ENCODE measurements around the gene MACROD1. TPM values are rescaled to one million over a fixed set of nuclear protein-coding genes. Genes with fewer than 3 reads are reported as not detected.

The MACROD1 gene
- total and polyA plus RNA-seq, 2 donors (not counting 1 experiment from before 2014, with no cell fraction given): 2.7 to 8.6 TPM

GRCh38 chr11:64092111-64092760, 73.7 kb downstream of the MACROD1 start:
- no peaks in the 10 kb centered on the region for H3K36me3 ChIP-seq (replicated peaks in 1 of 2; ENCODE audit: control extremely low read depth in 1 of 2, control insufficient read depth in 1 of 2, extremely low read depth in 1 of 2, insufficient read depth in 2 of 2, low read length in 1 of 2)
- Mint-ChIP-seq H3K4me1 (no peaks in the 10 kb centered on the region), H3K4me3 (no peak overlapping the region), H3K9me3 (ENCODE audit: insufficient read depth) (no peaks in the 10 kb centered on the region), H3K27ac (no peak overlapping the region), H3K27me3 (peaks cover 4% of the 10 kb centered on the region)
- POLR2A ChIA-PET: no interaction called here
- H3K79me2 ChIP-seq (ENCODE audit: control insufficient read depth, insufficient read depth, low read length): no peaks in the 10 kb centered on the region
- no peak overlapping the region for H3K9ac ChIP-seq (ENCODE audit: low read length)
- no peak overlapping the region for H2AFZ ChIP-seq (ENCODE audit: insufficient read depth, low read depth, low read length, poor library complexity, severe bottlenecking)
- H3K4me2 ChIP-seq (replicated peaks; ENCODE audit: low read depth, low read length, poor library complexity, severe bottlenecking): no peak overlapping the region
- CTCF ChIA-PET: no interaction called here
- H3K4me3 ChIP-seq (ENCODE audit: control extremely low read depth in 1 of 5, extremely low read depth in 1 of 5, insufficient read depth in 1 of 5, low read depth in 2 of 5, low read length in 4 of 5): no peak overlapping the region
- DNase-seq (no peak), ATAC-seq (ENCODE audit: low read depth) (no peak)
- 86% methylated on average over 14 of the region's 15 CpGs for WGBS (ENCODE audit: insufficient coverage)
- no peaks in the 10 kb centered on the region for H4K20me1 ChIP-seq (ENCODE audit: control insufficient read depth, insufficient read depth, low read length, poor library complexity, severe bottlenecking)
- H3K27ac ChIP-seq (ENCODE audit: low read length in 2 of 2): no peak overlapping the region
- no peaks in the 10 kb centered on the region for H3K4me1 ChIP-seq (ENCODE audit: control insufficient read depth in 2 of 2, insufficient read depth in 2 of 2, low read length in 2 of 2)
- no peaks in the 10 kb centered on the region for H3K9me3 ChIP-seq (ENCODE audit: control extremely low read depth in 1 of 3, control insufficient read depth in 2 of 3, insufficient read depth in 1 of 3, low read length in 2 of 3)
- TF ChIP-seq EZH2 (IDR thresholded peaks at IDR 0.05; ENCODE audit: borderline replicate concordance, insufficient read depth, low read depth, low read length, poor library complexity, severe bottlenecking): no peak
- TF ChIP-seq CTCF (IDR thresholded peaks at IDR 0.05): no peak
- H3K27me3 ChIP-seq (replicated peaks in 1 of 4; ENCODE audit: control extremely low read depth in 1 of 4, control insufficient read depth in 3 of 4, insufficient read depth in 4 of 4, low read length in 3 of 4): peaks cover 0 to 2% (median 0%) of the 10 kb centered on the region in 4 experiments
- intact Hi-C loops (cut with micrococcal nuclease): no loop called here

- Mint-ChIP-seq H3K4me1 (no peaks in the 10 kb centered on the region), H3K4me3 (no peak overlapping the region), H3K9me3 (ENCODE audit: insufficient read depth) (no peaks in the 10 kb centered on the region), H3K27ac (no peak overlapping the region), H3K27me3 (peaks cover 4% of the 10 kb centered on the region)
- DNase-seq: no peak
- no peaks in the 10 kb centered on the region for H3K36me3 ChIP-seq (replicated peaks in 1 of 2; ENCODE audit: control extremely low read depth in 1 of 2, control insufficient read depth in 1 of 2, extremely low read depth in 1 of 2, insufficient read depth in 2 of 2, low read length in 1 of 2)
- H4K20me1 ChIP-seq (ENCODE audit: control insufficient read depth, insufficient read depth, low read length, poor library complexity, severe bottlenecking): no peaks in the 10 kb centered on the region
- no peak for TF ChIP-seq EZH2 (IDR thresholded peaks at IDR 0.05; ENCODE audit: borderline replicate concordance, insufficient read depth, low read depth, low read length, poor library complexity, severe bottlenecking)
- TF ChIP-seq CTCF (IDR thresholded peaks at IDR 0.05): no peak
- no peaks in the 10 kb centered on the region for H3K9me3 ChIP-seq (ENCODE audit: control extremely low read depth in 1 of 3, control insufficient read depth in 2 of 3, insufficient read depth in 1 of 3, low read length in 2 of 3)
- POLR2A ChIA-PET: no interaction called here
- H3K27me3 ChIP-seq (replicated peaks in 1 of 4; ENCODE audit: control extremely low read depth in 1 of 4, control insufficient read depth in 3 of 4, insufficient read depth in 4 of 4, low read length in 3 of 4): peaks cover 0 to 2% (median 0%) of the 10 kb centered on the region in 4 experiments
- no peaks in the 10 kb centered on the region for H3K79me2 ChIP-seq (ENCODE audit: control insufficient read depth, insufficient read depth, low read length)
- ATAC-seq (ENCODE audit: low read depth): no peak
- CTCF ChIA-PET: no interaction called here
- no peaks in the 10 kb centered on the region for H3K4me1 ChIP-seq (ENCODE audit: control insufficient read depth in 2 of 2, insufficient read depth in 2 of 2, low read length in 2 of 2)
- no peak overlapping the region for H2AFZ ChIP-seq (ENCODE audit: insufficient read depth, low read depth, low read length, poor library complexity, severe bottlenecking)
- H3K4me3 ChIP-seq (ENCODE audit: control extremely low read depth in 1 of 5, extremely low read depth in 1 of 5, insufficient read depth in 1 of 5, low read depth in 2 of 5, low read length in 4 of 5): no peak overlapping the region
- H3K27ac ChIP-seq (ENCODE audit: low read length in 2 of 2): no peak overlapping the region
- WGBS (ENCODE audit: insufficient coverage): 76% methylated on average over 8 of the region's 11 CpGs
- H3K4me2 ChIP-seq (replicated peaks; ENCODE audit: low read depth, low read length, poor library complexity, severe bottlenecking): no peak overlapping the region
- no peak overlapping the region for H3K9ac ChIP-seq (ENCODE audit: low read length)
- intact Hi-C loops (cut with micrococcal nuclease): no loop called here
Measured at GRCh38 chr11:64090806-64091516, 75.0 kb downstream of the MACROD1 start.

Measured in B cell (primary cell).